Measurements from ENCODE around the gene ANAPC13. TPM values are rescaled to one million over a fixed set of nuclear protein-coding genes. Genes with fewer than 3 reads are reported as not detected.

The ANAPC13 gene
- total and polyA plus RNA-seq, 2 of the 13 experiments (the other 11 are each of a cell fraction or from before 2014, with no cell fraction given): 48.7 to 69.1 TPM

- TF ChIP-seq, protein P1, sequence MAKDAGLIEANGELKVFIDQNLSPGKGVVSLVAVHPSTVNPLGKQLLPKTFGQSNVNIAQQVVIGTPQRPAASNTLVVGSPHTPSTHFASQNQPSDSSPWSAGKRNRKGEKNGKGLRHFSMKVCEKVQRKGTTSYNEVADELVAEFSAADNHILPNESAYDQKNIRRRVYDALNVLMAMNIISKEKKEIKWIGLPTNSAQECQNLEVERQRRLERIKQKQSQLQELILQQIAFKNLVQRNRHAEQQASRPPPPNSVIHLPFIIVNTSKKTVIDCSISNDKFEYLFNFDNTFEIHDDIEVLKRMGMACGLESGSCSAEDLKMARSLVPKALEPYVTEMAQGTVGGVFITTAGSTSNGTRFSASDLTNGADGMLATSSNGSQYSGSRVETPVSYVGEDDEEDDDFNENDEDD (CRISPR knock-in tag; IDR thresholded peaks at IDR 0.05; ENCODE audit: borderline replicate concordance): no peak
- TF ChIP-seq PRMT3 (CRISPR knock-in tag; IDR thresholded peaks at IDR 0.05; ENCODE audit: borderline replicate concordance, low read depth) (no peak), DPF2 (CRISPR knock-in tag; IDR thresholded peaks at IDR 0.05; ENCODE audit: borderline replicate concordance, low read depth) (no peak)
- TF ChIP-seq, protein P2, sequence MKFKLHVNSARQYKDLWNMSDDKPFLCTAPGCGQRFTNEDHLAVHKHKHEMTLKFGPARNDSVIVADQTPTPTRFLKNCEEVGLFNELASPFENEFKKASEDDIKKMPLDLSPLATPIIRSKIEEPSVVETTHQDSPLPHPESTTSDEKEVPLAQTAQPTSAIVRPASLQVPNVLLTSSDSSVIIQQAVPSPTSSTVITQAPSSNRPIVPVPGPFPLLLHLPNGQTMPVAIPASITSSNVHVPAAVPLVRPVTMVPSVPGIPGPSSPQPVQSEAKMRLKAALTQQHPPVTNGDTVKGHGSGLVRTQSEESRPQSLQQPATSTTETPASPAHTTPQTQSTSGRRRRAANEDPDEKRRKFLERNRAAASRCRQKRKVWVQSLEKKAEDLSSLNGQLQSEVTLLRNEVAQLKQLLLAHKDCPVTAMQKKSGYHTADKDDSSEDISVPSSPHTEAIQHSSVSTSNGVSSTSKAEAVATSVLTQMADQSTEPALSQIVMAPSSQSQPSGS (CRISPR knock-in tag; IDR thresholded peaks at IDR 0.05): no peak
Observed at GRCh38 chr3:134441321-134441720, 44.5 kb downstream of the ANAPC13 start (continued).

DNA sequence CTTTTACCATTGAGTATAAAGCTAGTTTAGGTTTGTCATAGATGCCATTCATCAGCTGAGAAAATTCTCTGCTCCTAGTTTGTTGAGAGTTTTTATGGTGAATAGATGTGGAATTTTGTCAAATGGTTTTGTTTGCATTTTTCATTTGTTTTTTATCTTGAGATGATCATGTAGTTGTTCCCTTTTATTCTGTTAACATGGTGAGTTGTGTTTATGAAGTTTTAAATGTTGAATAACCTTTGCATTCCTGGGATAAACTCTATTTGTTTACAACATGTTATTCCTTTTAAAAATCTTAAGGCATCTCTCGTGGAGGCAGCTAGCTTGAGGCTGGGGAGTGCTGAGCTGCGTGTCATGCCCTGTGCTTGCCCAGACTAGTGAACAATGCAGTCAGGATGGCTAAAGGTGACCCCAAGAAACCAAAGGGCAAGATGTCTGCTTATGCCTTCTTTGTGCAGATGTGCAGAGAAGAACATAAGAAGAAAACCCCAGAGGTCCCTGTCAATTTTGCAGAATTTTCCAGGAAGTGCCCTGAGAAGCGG is 48.5 kb downstream of the ANAPC13 start:
- ATAC-seq (no peak), FAIRE-seq (no peak), DNase-seq (ENCODE audit: low spot score) (no peak)
- Histone ChIP-seq H3K4me1 (ENCODE audit: insufficient read depth, low read length) (no peaks in the 10 kb centered on the region), H3K27ac (ENCODE audit: extremely low read length, insufficient read depth, low read length) (no peak overlapping the region), H3K4me2 (ENCODE audit: low read depth, low read length) (no peak overlapping the region), H3K27me3 (ENCODE audit: control insufficient read depth in 1 of 2, insufficient read depth in 2 of 2, low read length in 2 of 2) (peaks cover 0 to 11% of the 10 kb centered on the region in 2 experiments; a peak in 3 of 5 replicates), H2AFZ (ENCODE audit: low read length) (no peak overlapping the region), H4K20me1 (ENCODE audit: insufficient read depth, low read length) (no peaks in the 10 kb centered on the region), H3K9me3 (ENCODE audit: low read length) (no peaks in the 10 kb centered on the region), H3K4me3 (replicated peaks in 1 of 3; ENCODE audit: insufficient read depth in 1 of 3, low read depth in 2 of 3, low read length in 3 of 3) (no peak overlapping the region), H3K36me3 (replicated peaks in 1 of 2; ENCODE audit: control insufficient read depth in 1 of 2, insufficient read depth in 2 of 2, low read length in 2 of 2) (no peaks in the 10 kb centered on the region), H3K9ac (ENCODE audit: insufficient read depth, low read depth, low read length) (no peak overlapping the region), H3K79me2 (ENCODE audit: insufficient read depth, low read length) (no peaks in the 10 kb centered on the region)
- intact Hi-C loops (cut with micrococcal nuclease; ENCODE audit: unreplicated experiment) (no loop called here), in situ Hi-C loops (cut with HindIII; ENCODE audit: extremely low pct_ligation_motif_present, low pct_unique_long_range_greater_than_20kb) (no loop called here)
- ChIA-PET CTCF (ENCODE audit: low intra/inter-chr PET ratio, low total read pairs) (no interaction called here), POLR2A (no interaction called here)
- WGBS (ENCODE audit: low lambda C conversion rate): 18% methylated on average over 3 of the region's 3 CpGs
- BruUV-seq (replicated peaks): no TSS peak
- TF ChIP-seq HOXA3 (CRISPR knock-in tag; IDR thresholded peaks at IDR 0.05): no peak
- no peak for TF ChIP-seq THRA (CRISPR knock-in tag; IDR thresholded peaks at IDR 0.05; ENCODE audit: borderline replicate concordance)
- no peak for TF ChIP-seq ZNF841 (CRISPR knock-in tag; IDR thresholded peaks at IDR 0.05; ENCODE audit: borderline replicate concordance)
- no peak for TF ChIP-seq YEATS4 (CRISPR knock-in tag; IDR thresholded peaks at IDR 0.05; ENCODE audit: borderline replicate concordance)
- no peak for TF ChIP-seq GATAD2A (CRISPR knock-in tag; IDR thresholded peaks at IDR 0.05)
- TF ChIP-seq ZNF775 (CRISPR knock-in tag; IDR thresholded peaks at IDR 0.05; ENCODE audit: borderline replicate concordance): no peak
- TF ChIP-seq TCF12 (IDR thresholded peaks at IDR 0.05): no peak
- no peak for TF ChIP-seq TCF12 (CRISPR knock-in tag; IDR thresholded peaks at IDR 0.05)
- no peak for TF ChIP-seq ZNF570 (CRISPR knock-in tag; IDR thresholded peaks at IDR 0.05; ENCODE audit: borderline replicate concordance)
- TF ChIP-seq ZNF678 (CRISPR knock-in tag; IDR thresholded peaks at IDR 0.05): no peak
- no peak for TF ChIP-seq ZNF776 (CRISPR knock-in tag; IDR thresholded peaks at IDR 0.05)
- no peak for TF ChIP-seq ZNF580 (CRISPR knock-in tag; IDR thresholded peaks at IDR 0.05; ENCODE audit: borderline replicate concordance, low read depth)
- TF ChIP-seq RBM39 (IDR thresholded peaks at IDR 0.05; ENCODE audit: low read depth, low read length, poor library complexity, severe bottlenecking): no peak
- no peak for TF ChIP-seq HES4 (CRISPR knock-in tag; IDR thresholded peaks at IDR 0.05; ENCODE audit: borderline replicate concordance)
- TF ChIP-seq, protein P3, sequence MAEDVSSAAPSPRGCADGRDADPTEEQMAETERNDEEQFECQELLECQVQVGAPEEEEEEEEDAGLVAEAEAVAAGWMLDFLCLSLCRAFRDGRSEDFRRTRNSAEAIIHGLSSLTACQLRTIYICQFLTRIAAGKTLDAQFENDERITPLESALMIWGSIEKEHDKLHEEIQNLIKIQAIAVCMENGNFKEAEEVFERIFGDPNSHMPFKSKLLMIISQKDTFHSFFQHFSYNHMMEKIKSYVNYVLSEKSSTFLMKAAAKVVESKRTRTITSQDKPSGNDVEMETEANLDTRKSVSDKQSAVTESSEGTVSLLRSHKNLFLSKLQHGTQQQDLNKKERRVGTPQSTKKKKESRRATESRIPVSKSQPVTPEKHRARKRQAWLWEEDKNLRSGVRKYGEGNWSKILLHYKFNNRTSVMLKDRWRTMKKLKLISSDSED (CRISPR knock-in tag; IDR thresholded peaks at IDR 0.05): no peak

Data from HepG2 (cell line).